ENCODE data around the gene WHRN. TPM values are rescaled to one million over a fixed set of nuclear protein-coding genes. Genes with fewer than 3 reads are reported as not detected.

The WHRN gene
- total RNA-seq, 4 donors from 2014 or later, result 5.4 to 23.6 (median 8.5) TPM

- no peaks in the 10 kb centered on the region for H3K27me3 ChIP-seq
- H3K4me1 ChIP-seq, result no peaks in the 10 kb centered on the region
- H3K27ac ChIP-seq, result no peak overlapping the region
- DNase-seq, result no peak
- in situ Hi-C loops (cut with MboI; ENCODE audit: low pct_ligation_motif_present in 1 of 4, low pct_unique_long_range_greater_than_20kb in 1 of 4, low sequenced_read_pairs in 3 of 4), result loop anchor here in 1 of 4 donors (25.0 kb wide), 1 partner anchor 579 kb away; no protein-coding TSS in a partner anchor
- TF ChIP-seq EP300 (IDR thresholded peaks at IDR 0.05; ENCODE audit: low read depth), result no peak
- WGBS, 2 donors (ENCODE audit: low coverage in 1 of 2), result 67 to 100% methylated on average over 1 to 6 of the region's 6 CpGs
- no peak overlapping the region for H3K4me3 ChIP-seq
- no peaks in the 10 kb centered on the region for H3K36me3 ChIP-seq
- no peaks in the 10 kb centered on the region for H3K9me3 ChIP-seq
- intact Hi-C loops (cut with DNase I; ENCODE audit: low total_unique reads), result no loop called here
Measured at GRCh38 chr9:114433720-114434255, 71.5 kb downstream of the WHRN start.

GRCh38 chr9:114433086-114433485, 72.2 kb downstream of the WHRN start:
- H3K27me3 ChIP-seq, result no peaks in the 10 kb centered on the region
- in situ Hi-C loops (cut with MboI; ENCODE audit: low pct_ligation_motif_present in 1 of 4, low pct_unique_long_range_greater_than_20kb in 1 of 4, low sequenced_read_pairs in 3 of 4) (loop anchor here in 1 of 4 donors (25.0 kb wide), 1 partner anchor 579 kb away; no protein-coding TSS in a partner anchor), intact Hi-C loops (cut with DNase I; ENCODE audit: low total_unique reads) (no loop called here)
- 96 to 100% methylated on average over 1 to 15 of the region's 15 CpGs for WGBS, 2 donors (ENCODE audit: low coverage in 1 of 2)
- H3K36me3 ChIP-seq, result no peaks in the 10 kb centered on the region
- TF ChIP-seq POLR2AphosphoS5 (IDR thresholded peaks at IDR 0.05), result no peak
- TF ChIP-seq EP300 (IDR thresholded peaks at IDR 0.05; ENCODE audit: low read depth), result no peak
- TF ChIP-seq POLR2A (IDR thresholded peaks at IDR 0.05), result no peak
- TF ChIP-seq CTCF (IDR thresholded peaks at IDR 0.05), result no peak
- H3K27ac ChIP-seq, result no peak overlapping the region
- no peaks in the 10 kb centered on the region for H3K9me3 ChIP-seq
- no peak overlapping the region for H3K4me3 ChIP-seq
- no peak for DNase-seq
- H3K4me1 ChIP-seq, result no peaks in the 10 kb centered on the region

GRCh38 chr9:114432323-114433067, 72.8 kb downstream of the WHRN start:
- Histone ChIP-seq H3K27ac (no peak overlapping the region), H3K27me3 (no peaks in the 10 kb centered on the region), H3K4me3 (no peak overlapping the region), H3K36me3 (no peaks in the 10 kb centered on the region), H3K9me3 (no peaks in the 10 kb centered on the region), H3K4me1 (no peaks in the 10 kb centered on the region)
- WGBS, 2 donors (ENCODE audit: low coverage in 1 of 2), result 73 to 74% methylated on average over 5 to 6 of the region's 6 CpGs
- DNase-seq, result no peak
- intact Hi-C loops (cut with DNase I; ENCODE audit: low total_unique reads) (no loop called here), in situ Hi-C loops (cut with MboI; ENCODE audit: low pct_ligation_motif_present in 1 of 4, low pct_unique_long_range_greater_than_20kb in 1 of 4, low sequenced_read_pairs in 3 of 4) (loop anchor here in 1 of 4 donors (25.0 kb wide), 1 partner anchor 580 kb away; no protein-coding TSS in a partner anchor)
- TF ChIP-seq EP300 (IDR thresholded peaks at IDR 0.05; ENCODE audit: low read depth) (no peak), POLR2AphosphoS5 (IDR thresholded peaks at IDR 0.05) (no peak), CTCF (IDR thresholded peaks at IDR 0.05) (no peak), POLR2A (IDR thresholded peaks at IDR 0.05) (no peak)

GRCh38 chr9:114431770-114432169, 73.5 kb downstream of the WHRN start:
- no peak overlapping the region for H3K27ac ChIP-seq
- no peaks in the 10 kb centered on the region for H3K36me3 ChIP-seq
- no peak overlapping the region for H3K4me3 ChIP-seq
- H3K27me3 ChIP-seq, result no peaks in the 10 kb centered on the region
- no peaks in the 10 kb centered on the region for H3K9me3 ChIP-seq
- DNase-seq, result no peak
- intact Hi-C loops (cut with DNase I; ENCODE audit: low total_unique reads), result no loop called here
- WGBS, 2 donors (ENCODE audit: low coverage in 1 of 2), result 84 to 100% methylated on average over 2 to 6 of the region's 6 CpGs
- H3K4me1 ChIP-seq, result no peaks in the 10 kb centered on the region
- in situ Hi-C loops (cut with MboI; ENCODE audit: low pct_ligation_motif_present in 1 of 4, low pct_unique_long_range_greater_than_20kb in 1 of 4, low sequenced_read_pairs in 3 of 4), result loop anchor here in 1 of 4 donors (25.0 kb wide), 1 partner anchor 581 kb away; no protein-coding TSS in a partner anchor
- no peak for TF ChIP-seq CTCF (IDR thresholded peaks at IDR 0.05)
- no peak for TF ChIP-seq POLR2A (IDR thresholded peaks at IDR 0.05)
- no peak for TF ChIP-seq EP300 (IDR thresholded peaks at IDR 0.05; ENCODE audit: low read depth)
- TF ChIP-seq POLR2AphosphoS5 (IDR thresholded peaks at IDR 0.05), result no peak

Measured in transverse colon (tissue), 4 donors.